NAMALWA (cell line): Measurements from ENCODE around the gene TWSG1.
"Not testable (repeated sequence)": the region's sequence is repeated elsewhere in the genome, so short reads cannot be mapped to it uniquely, and the experiment has no call there.

Source experiments
- DNase-seq: peaks from one replicate; pipeline ENCODE4 v3.0.0-alpha.2; 2015; ENCODE audit warnings: low spot score

Gene TWSG1

DNA sequence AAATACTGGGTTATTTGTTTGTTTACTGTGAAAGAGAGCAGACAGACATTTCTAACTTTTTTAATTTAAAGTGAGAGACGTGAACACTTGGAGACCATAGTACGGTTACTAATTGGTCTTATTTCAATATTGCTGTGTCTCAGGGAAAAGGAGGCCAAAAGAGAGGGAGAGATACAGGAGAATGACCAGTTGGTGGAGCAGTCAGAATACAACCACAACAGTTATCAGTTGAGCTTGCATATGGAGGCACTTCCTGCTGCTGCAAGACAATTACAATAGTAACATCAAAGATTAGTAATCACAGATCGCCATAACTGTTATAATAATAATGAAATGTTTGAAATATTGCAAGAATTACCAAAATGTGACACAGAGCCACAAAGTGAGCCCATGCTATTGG, 58.2 kb downstream of the TWSG1 start:
- no peak for DNase-seq

DNA sequence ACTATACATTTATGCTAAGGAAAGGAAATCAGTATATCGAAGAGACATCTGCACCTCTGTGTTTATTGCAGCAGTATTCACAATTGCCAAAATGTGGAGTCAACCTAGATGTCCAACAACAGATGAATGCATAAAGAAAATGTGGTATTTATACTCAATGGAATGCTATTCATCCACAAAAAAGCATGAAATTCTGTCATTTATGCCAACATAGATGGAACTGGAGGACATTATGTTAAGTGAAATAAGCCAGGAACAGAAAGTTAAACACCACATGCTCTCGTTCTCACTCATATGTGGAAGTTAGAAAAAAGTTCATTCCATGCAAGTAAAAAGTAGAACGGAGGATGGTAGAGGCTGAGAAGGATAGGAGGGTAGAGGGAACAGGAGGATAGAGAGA, 59.5 kb downstream of the TWSG1 start:
- DNase-seq = no peak

DNA sequence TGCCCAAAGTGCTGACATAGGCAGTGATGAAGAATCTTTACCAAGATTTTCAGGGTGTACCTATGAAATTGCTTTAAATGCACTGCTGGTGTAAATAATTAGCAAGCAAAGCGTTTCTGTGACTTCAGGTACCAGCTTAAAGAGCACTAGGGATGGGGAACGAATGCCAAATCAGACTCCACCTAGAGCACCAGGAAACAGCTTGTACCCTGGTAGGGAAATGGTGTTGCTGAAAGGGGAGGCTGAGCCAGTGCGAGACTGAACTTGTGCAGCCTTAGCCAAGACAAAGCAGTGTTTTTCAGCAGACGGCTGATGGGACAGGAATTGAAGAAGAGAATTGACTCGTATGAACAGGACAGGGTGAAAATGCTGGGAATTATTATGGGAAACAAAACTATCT, 65.6 kb downstream of the TWSG1 start:
- DNase-seq = no peak

DNA sequence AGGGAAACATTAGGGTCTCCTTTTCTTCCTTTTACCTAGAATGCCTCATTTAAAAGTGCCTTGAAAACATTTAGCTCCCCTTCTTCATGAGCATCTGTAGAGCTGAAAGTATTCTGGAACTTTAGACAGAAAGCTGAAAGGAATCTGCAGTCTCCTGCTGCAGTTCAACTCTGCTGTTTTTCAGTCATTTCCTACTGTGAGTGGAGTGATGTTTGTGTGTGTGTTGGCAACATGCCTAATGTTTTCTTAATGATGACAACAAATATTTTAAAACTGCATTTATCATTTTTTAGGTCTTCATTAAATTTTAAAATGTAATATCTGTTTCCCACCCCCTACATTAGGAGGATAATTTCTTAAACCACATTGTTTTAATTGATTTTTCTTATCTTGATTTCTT, 66.6 kb downstream of the TWSG1 start:
- no peak for DNase-seq

DNA sequence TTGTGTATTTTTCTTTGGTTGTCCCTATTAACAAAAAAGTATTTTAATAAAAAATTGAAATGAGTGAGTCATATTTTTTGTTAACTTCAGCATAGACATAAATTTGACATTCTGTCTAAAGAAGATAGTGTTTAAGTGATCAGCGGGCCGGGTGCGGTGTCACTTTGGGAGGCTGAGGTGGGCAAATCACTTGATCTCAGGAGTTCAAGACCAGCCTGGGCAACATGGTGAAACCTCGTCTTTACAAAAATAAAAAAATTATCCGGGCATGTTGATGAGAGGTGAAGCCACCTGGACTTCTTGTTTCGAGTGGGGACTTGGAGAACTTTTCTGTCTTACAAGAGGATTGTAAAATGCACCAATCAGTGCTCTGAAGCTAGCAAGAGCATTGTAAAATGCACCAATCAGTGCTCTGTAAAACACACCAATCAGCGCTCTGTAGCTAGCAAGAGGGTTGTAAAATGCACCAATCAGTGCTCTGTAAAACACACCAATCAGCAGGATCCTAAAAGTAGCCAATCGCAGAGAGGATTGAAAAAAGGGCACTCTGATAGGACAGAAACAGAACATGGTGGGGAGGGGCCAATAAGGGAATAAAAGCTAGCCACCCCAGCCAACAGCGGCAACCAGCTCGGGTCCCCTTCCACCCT, 67.9 kb downstream of the TWSG1 start:
- DNase-seq = peak; percentile 10

DNA sequence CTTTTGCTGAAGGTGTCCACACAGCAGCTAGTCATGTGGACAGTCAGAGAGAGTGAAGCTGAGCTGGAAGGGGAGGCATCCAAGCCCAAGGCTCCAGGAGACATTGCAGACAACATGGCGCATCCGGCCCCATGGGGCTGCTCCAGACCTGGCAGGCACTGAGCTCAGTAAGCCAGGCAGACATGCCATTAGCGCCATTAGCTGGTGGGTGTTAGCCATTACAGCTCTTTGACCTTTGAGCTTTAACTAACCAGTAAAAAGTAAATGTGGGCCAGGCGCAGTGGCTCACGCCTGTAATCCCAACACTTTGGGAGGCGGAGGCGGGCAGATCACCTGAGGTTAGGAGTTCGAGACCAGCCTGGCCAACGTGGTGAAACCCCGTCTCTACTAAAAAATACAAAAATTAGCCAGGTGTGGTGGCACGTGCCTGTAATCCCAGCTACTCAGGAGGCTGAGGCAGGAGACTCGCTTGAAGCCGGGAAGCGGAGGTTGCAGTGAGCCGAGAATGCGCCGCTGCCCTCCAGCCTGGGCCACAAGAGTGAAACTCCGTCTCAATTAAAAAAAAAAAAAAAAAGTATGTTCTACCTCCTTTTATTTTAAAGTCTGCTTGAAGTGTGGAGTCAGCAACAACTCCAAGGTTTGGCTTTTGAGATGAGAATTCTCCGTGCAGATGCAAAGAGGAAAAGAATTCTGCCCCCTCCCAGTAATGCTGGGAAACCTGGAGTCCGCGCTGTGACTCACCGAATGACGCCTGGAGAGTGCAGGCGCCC, 69.4 kb downstream of the TWSG1 start:
- DNase-seq = no peak

DNA sequence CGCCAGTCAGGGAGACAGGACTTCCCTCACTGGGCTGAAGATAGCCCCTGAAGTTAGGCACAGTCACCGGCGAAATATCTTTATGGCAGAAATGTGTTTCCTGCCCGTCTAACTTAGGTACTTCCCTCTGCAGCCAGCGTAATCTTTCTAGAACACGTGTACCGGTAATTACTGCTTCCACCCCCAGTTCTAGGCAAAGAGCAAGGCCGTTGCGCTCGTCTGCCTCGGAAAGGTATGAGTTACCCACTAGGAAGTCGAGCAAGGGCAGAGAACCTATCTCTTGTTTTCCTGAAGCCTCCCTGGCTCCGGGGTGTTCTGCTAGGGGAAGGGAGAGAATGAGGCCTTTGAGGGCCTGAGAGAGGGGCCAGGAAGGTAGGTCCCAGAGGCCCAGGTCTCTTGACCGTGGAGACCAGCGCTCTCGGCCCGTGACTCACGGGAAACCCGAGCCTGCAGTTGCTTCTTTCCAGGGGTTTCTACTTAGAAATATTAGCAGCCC, 70.0 kb downstream of the TWSG1 start:
- no peak for DNase-seq

DNA sequence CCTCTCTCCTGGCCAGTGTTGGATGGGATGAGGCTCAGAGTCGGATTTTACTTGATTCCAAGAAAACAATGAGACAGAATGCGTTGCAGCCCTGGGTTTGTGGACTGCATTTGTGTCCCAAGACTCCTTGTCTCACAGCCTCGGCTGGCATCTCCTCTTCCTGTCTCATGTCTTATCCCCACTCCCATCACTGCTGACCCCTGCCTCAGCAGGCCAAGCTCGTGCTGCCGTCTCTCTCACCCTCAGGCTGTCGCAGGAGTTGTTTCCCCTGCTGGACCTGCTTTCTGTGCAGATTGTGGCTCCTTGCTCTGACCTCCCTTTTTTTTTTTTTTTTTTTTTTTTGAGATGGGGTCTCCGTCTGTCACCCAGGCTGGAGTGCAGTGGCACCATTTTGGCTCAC, 70.6 kb downstream of the TWSG1 start:
- DNase-seq = no peak

DNA sequence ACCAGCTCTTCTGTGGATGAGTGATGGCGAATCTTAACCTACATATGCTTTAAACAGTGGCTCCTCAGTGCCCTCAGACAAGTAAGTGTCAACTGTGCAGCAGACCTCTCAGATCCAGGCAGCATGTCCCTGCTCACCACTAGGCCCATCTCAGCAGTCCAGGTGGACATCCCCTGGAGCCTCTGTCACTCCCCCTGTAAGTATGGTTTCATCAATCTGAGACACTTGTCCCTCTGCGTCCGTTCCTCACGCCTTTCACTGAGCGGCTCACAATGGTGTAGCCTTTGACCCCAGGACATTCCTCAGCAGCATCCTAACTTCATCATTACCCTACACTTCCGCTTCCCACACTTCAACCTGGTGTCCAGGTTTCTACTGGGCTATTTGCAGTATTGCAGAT, 71.4 kb downstream of the TWSG1 start:
- DNase-seq = no peak

DNA sequence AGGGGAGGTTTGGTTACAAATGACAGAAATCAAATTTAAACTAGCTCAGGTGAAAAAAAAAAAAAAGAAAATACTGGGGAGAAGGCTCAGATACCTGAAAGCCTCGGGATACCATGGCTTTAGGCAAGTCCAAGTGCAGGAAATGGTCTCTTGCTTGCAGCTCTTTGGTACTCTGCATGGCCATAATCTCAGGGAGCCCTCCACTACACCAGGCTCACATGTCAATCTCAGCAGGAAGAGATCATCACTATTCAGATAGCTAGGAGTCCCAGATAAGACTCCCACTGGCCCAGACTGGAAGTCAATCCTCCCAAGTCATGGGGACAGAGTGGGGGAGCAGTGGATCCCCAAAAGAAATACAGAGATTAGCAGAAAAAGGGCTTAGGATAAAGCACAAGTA, 75.9 kb downstream of the TWSG1 start:
- DNase-seq = no peak

DNA sequence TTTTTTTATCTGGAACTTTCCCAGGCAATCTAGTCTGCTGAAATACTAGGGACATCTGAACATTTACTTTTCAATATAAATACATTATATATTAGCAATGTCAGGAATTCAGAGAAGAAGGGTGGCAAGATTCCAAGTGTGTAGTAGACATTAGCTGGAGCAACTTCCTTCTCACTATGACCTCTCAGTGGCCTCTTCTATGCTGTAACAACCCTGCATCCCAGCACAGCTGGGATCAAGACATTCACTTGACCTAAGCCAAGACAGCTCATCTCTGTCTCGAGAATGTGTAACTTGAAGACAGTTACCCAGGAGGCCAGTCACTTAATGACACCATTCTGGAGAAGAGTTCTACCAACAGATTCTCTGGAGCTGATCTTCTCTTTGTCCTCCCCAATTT, 79.0 kb downstream of the TWSG1 start:
- no peak for DNase-seq

DNA sequence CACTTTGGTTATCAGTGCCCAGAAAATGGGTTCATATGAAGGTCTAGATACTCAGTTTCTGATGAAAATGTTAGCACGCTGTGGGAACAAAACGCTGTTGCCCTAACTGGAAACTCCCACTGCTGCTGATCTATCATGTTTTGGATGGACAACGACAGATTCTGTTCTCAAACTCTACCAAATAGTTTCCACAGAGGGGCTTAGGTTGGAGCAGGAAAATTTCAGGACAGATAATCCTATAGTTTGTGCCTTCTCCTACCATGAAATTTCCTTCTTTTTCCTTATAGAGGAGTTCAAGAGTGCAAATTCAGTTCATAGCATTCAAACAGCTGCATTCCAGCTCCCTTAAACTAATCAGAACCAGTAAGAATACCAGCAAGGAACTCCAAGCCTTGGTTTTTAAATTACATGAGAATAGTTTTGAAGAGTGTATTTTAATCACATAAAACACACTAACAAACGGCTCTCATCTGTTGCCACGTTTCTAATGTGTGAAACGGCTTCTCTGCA, 82.0 kb downstream of the TWSG1 start:
- no peak for DNase-seq

DNA sequence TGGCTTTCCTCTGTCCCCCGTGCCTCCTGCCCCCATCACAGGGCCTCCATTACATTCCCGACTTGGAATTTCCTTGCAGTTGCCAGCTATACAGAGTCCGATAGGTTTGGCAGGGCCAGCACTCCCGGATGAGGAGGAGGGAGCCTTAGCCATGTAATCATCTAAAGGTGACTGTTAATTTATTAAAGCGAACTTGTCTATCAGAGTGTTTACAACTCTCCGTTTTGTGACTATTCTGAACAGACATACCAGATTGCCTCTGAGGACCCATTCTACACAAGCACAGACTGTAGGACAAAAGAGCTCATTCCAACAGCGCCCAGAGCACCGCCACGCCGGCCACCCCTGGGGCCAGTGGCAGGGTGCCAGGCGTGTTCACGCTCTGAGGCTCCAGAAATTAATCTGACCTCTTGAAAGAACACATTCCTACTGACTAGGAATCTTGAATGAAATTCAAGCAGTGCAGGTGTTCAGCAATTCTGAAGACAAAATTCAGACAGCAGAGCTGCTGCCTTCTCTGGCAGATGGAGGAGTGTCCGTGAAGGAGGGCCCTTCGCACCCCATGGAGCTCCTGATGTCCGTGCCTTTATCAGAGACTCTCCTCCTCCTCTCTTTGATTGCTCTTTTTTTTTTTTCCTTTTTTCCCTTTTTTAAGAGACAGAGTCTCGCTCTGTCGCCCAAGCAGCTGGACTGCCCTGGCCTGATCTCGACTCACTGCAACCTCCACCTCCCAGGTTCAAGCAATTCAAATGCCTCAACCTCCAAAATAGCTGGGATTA, 82.7 kb downstream of the TWSG1 start:
- no peak for DNase-seq

DNA sequence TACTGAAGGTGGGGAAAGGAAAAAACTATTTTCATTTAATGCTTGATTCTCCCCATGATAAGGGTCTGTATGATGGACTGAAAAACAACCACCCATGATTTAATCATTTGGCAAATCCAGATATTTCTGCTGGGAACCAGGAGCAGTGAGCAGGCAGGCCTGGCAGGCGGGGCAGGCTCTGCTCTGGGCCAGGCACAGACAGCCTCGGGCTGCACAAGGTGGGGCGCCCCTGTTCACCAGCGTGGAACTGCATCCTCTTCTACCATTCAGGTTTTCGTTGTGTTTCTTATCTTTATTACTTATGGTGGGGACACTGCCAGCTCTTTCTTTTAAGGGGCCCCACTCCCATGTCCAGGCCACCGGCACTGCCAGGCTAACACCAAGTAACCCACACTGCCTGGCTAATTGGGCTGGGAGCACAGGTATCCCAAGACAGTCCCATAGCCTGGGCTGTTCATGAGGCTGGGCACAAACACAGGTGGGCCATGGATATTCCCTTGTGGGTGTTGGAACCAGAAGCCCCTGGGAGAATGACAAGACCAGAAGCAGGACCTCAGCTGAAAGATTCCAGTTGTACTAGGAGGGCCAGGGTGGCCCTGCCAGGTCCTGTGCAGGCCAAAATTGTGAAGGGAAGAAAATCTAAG, 83.6 kb downstream of the TWSG1 start:
- no peak for DNase-seq

DNA sequence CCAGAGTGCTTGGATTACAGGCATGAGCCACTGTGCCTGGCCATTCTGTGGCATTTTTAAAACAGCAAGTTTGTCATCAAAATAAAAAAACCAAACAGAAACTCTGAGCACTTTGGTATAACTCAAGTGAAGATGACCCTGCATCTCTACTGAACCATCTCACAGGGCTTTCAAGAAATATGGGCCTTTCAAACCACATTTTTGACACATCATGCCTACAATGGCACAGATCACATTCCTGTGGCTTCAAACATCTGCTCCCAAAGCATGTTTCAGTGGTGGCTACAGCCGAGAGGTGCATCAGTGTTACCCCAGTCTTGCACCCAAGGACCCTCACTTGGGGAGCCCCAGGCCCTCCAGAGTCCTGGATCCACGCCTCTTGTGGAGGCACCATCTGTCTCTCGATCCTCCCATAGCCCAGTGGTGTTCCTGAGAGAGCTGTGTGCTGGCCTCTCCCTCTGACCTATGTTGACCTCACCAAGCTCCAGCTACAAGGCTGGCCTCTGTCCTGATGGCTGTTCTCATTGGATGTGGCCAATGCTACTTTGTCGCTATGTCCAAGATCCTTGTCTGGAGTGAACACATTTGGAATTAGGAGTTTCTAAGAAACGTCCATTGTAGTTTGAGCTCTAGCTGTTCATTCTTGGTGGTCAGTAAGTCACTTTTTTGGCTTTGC, 85.5 kb downstream of the TWSG1 start:
- DNase-seq = no peak

DNA sequence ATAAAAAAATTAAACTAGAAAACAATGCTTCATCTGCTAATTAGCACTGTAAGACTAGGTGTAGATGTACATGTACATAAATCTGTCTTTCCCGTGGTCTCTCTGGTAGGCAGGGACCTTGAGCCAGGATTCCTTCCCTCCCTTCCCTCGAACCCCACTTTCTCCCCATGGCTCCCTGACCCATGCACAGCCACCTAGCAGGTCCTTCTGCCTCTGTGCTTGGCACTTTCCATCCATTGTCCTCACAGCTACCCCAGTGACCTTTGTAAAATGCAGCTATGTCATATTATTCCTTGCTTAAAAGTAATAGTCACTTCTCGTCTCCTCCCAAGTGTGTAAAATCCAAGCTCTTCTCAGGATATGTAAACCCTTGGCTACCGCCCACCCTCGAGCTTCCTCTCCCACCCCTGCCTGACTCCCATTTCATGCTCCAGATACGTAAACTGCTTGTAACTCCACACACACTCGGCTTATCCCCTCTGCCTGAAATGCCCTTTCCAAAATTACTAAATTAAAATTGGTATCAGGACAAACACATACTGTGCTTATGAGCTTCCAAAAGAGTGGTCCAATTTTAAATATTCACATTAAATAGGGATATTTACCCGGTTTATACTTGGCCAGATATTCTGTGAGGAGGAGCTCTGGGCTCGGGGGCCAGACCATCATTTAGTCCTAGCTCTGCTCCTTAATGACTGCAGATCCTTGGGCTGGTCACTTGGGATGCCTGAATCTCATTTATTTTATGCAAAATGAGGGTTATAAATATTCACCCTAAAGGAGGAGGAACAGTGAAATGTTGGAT, 86.7 kb downstream of the TWSG1 start:
- no peak for DNase-seq

DNA sequence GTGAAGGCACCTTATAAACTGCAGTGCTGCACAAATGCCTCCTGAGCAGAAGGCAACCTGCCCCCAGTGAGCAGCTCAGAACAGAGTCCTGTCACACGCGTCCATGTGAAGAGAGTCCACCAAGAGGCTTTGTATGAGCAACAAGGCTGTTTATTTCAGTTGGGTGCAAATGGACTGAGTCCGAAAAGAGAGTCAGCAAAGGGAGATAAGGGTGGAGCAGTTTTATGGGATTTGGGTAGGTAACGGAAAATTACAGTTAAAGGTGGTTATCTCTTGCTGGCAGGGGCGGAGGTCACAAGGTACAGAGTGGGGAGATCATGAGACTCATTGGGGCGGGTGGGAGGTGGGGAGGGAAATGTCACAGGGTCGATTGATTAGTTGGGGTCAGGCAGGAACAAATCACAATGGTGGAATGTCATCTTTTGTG, 87.3 kb downstream of the TWSG1 start:
- no peak for DNase-seq

DNA sequence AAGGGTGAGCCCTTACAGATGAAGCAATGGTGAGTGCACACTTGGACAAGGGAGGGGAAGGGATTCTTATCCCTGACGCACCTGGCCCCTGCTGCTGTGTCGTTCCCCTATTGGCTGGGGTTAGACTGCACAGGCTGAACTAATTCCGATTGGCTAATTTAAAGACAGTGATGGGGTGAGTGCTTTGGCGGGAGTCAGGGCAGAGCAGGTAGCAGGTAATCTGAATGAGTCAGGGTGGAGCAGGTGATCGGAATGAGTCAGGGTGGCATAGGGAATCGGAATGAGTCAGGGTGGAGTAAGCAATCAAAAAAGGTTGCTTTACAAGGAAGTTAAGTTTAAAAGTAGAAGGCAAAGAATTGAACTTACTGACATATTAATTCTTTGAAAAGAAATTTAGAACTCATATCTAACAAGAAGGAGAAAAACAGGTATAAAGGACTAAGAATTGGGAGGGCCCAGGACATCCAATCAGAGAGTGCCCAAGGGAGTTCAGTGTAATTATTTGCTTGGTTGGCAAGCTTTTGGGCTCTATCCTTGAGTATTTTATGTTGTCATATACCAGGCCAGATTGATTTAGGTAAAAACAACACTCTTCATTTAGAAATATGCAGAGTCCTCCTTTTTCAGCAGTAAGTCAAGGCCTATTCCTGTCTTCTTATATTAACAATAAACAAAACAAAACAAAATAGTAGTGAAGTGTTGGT, 88.4 kb downstream of the TWSG1 start:
- DNase-seq = no peak

DNA sequence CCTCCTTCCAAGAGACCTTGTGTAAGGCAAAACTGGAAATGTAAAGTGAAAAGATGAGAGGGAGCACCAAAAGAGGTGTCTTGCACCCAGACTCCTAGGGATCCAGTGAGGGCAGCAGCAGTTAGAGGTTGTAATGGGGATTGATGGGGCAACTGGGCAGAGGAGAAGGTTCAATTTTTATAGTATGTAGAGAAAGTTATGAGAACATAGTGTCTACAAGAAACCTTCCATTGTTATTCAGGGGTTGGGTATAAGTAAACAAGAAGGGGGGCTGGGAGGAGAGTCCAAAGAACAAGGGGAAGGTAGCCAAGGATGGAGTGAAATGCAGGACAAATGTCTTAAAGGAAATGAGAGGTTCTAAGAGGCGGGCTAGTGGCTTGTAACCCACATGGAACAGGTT, 89.1 kb downstream of the TWSG1 start:
- DNase-seq = not testable (repeated sequence)

DNA sequence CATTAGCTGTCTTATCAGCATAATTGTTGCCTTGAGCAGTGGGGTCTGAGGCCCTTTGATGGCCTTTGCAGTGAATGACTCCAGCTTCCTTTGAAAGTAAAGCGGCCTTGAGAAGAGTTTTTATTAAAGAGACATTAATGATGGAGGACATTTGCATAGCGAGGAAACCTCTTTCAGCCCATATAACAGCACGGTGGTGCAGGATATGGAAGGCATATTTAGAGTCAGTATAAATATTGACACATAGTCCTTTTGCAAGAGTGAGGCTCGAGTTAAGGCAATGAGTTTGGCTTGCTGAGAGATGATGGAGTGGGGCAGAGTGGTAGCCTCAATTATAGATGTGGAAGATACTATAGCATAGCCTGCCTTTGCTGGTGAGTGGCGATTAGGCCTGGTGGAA, 89.7 kb downstream of the TWSG1 start:
- DNase-seq = not testable (repeated sequence)
